ENCODE measurements around the gene SRCAP.

DNA sequence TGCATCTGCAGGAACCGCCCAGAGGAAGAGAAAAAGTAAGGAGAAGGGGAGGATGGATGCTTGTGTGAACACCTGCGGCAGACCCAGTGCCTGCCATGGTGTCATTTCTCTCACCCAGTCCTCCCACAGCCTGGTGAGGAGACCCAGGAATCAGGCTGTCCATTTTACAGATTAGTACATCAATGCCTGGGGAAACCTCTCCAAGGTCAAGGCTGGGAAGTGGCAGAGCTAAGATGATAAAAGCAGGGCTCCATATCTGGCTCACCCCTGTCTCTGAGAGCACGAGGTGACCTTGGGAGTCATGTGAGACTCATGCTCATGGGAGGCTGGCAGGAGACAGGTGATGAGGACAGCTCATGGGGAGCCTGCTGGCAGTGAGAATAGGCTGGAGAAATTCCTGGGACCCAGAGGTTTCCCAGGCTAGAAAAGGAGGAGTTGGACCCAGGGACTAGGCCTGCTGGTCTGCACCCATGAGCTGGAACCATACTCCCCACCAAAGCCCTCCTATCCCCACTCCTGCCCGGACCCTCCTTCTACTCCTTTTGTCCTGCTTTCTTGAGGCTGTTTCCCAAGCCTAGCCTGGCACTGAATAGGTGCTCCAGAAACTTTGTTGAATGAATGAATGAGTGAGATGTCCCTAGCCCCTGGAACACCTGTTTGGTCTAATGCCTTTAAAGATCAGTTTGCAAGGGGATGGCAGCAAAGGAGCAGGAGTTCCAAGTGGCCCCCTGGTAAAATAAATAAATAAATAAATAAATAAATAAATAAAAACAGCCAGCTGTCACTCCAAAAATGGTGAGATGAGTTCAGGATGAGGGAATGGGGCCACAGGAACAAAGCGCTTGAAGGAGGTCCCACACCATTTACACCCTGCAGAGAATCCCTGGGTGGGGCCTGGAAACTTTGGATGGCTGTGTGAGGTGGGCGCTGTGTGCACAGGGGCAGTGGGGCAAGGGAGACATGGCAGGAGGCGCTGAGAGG lies 86.4 kb downstream of the SRCAP start:
- TF ChIP-seq, protein P1, sequence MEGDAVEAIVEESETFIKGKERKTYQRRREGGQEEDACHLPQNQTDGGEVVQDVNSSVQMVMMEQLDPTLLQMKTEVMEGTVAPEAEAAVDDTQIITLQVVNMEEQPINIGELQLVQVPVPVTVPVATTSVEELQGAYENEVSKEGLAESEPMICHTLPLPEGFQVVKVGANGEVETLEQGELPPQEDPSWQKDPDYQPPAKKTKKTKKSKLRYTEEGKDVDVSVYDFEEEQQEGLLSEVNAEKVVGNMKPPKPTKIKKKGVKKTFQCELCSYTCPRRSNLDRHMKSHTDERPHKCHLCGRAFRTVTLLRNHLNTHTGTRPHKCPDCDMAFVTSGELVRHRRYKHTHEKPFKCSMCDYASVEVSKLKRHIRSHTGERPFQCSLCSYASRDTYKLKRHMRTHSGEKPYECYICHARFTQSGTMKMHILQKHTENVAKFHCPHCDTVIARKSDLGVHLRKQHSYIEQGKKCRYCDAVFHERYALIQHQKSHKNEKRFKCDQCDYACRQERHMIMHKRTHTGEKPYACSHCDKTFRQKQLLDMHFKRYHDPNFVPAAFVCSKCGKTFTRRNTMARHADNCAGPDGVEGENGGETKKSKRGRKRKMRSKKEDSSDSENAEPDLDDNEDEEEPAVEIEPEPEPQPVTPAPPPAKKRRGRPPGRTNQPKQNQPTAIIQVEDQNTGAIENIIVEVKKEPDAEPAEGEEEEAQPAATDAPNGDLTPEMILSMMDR (IDR thresholded peaks at IDR 0.05), result no peak
- no peak for TF ChIP-seq POLR2A (IDR thresholded peaks at IDR 0.05)
